Natural killer cell (primary cell): ENCODE data around the gene LILRA2. TPM values are rescaled to one million over a fixed set of nuclear protein-coding genes. Genes with fewer than 3 reads are reported as not detected.
A peak's percentile ranks its signal among the peaks of the same experiment; 100 is the strongest.

Experiments
- ATAC-seq, 3 donors: fragments of 150-1000 bp in 2 of 3; fragments of 200-7000 bp in 1 of 3; cut with Tn5 transposase; 1 replicate in 1 of 3; 2 replicates in 2 of 3; pipeline ENCODE4 v1.10.0; 2021; ENCODE audit warnings: mild to moderate bottlenecking in 2 of 3, moderate library complexity in 2 of 3
- DNase-seq, 2 donors: peaks; one replicate each; pipeline versions ENCODE4 v3.0.0 to v3.0.0-alpha.2; 2013 to 2021; ENCODE audit warnings: mixed read lengths in 1 of 2
- H3K27ac ChIP-seq: one replicate; pipeline ENCODE4 v1.5.1; 2013; ENCODE audit warnings: mild to moderate bottlenecking, low read length
- H3K27me3 ChIP-seq: one replicate; pipeline ENCODE4 v1.6.1; 2013; ENCODE audit warnings: low read length; ENCODE audit not compliant: control insufficient read depth, insufficient read depth
- H3K36me3 ChIP-seq: one replicate; pipeline ENCODE4 v1.6.1; 2013; ENCODE audit warnings: low read length; ENCODE audit not compliant: control insufficient read depth, insufficient read depth
- H3K4me1 ChIP-seq: one replicate; pipeline ENCODE4 v1.6.1; 2013; ENCODE audit warnings: low read length; ENCODE audit not compliant: control insufficient read depth, insufficient read depth
- H3K4me3 ChIP-seq: one replicate; pipeline ENCODE4 v1.5.1; 2013; ENCODE audit warnings: low read length
- H3K9me3 ChIP-seq: one replicate; pipeline ENCODE4 v1.6.1; 2013; ENCODE audit warnings: low read length; ENCODE audit not compliant: control insufficient read depth, insufficient read depth
- H3K27ac Mint-ChIP-seq, 2 donors: one replicate each; pipeline ENCODE4 v1.8.0; 2022; ENCODE audit warnings: mild to moderate bottlenecking in 2 of 2, mixed read lengths in 2 of 2, moderate library complexity in 1 of 2
- H3K27me3 Mint-ChIP-seq, 2 donors: one replicate each; pipeline ENCODE4 v1.8.0; 2022; ENCODE audit warnings: low read depth in 2 of 2, mixed read lengths in 2 of 2
- H3K36me3 Mint-ChIP-seq: one replicate; pipeline ENCODE4 v1.8.0; 2022; ENCODE audit warnings: mixed read lengths
- H3K4me1 Mint-ChIP-seq, 2 donors: one replicate each; pipeline ENCODE4 v1.8.0; 2022; ENCODE audit warnings: mixed read lengths in 2 of 2
- H3K4me3 Mint-ChIP-seq: one replicate; pipeline ENCODE4 v1.8.0; 2022; ENCODE audit warnings: mild to moderate bottlenecking, moderate library complexity, mixed read lengths
- H3K9me3 Mint-ChIP-seq, 2 donors: one replicate each; pipeline ENCODE4 v1.8.0; 2022; ENCODE audit warnings: mixed read lengths in 2 of 2
- WGBS: methylation state at CpG from one replicate; pipeline ENCODE4 v1.1.7; 2013; ENCODE audit warnings: missing lambda C conversion rate; ENCODE audit not compliant: insufficient coverage; 5-methylcytosine and 5-hydroxymethylcytosine counted together
- intact Hi-C: fragments of 100-400 bp; cut with micrococcal nuclease; formaldehyde crosslinking; loops from one replicate; pipeline ENCODE4 v1.14.2; 2022
- total RNA-seq, 4 donors: library from RNA; stranded (reverse); fragments of 120-200 nt in 1 of 4; gene quantifications; one replicate each; pipeline versions ENCODE4 v1.2.3 to v1.2.4, GENCODE V29; 2013 to 2022
- TF ChIP-seq, protein P1 (sequence below): fragments of 200-600 bp; IDR thresholded peaks from one replicate; pipeline ENCODE4 v1.8.0; 2022; ENCODE audit warnings: antibody characterized with exemption

LILRA2 gene
- total RNA-seq, 3 donors from 2014 or later (not counting 1 experiment from before 2014, with no cell fraction given), result 1.4 to 8.4 (median 5.6) TPM

- Mint-ChIP-seq H3K4me1 (peaks cover 0 to 16% of the 10 kb centered on the region in 2 donors), H3K27me3 (peaks cover 41 to 42% of the 10 kb centered on the region in 2 donors), H3K27ac (no peak overlapping the region), H3K36me3 (no peaks in the 10 kb centered on the region), H3K4me3 (no peak overlapping the region), H3K9me3 (no peaks in the 10 kb centered on the region)
- H3K27ac ChIP-seq, result no peak overlapping the region
- WGBS, result 75% methylated on average over 3 of the region's 5 CpGs
- peaks cover 10% of the 10 kb centered on the region for H3K27me3 ChIP-seq
- no peaks in the 10 kb centered on the region for H3K9me3 ChIP-seq
- H3K4me1 ChIP-seq, result no peaks in the 10 kb centered on the region
- intact Hi-C loops, result no loop called here
- no peak for ATAC-seq
- H3K4me3 ChIP-seq, result no peak overlapping the region
- TF ChIP-seq, protein P1, sequence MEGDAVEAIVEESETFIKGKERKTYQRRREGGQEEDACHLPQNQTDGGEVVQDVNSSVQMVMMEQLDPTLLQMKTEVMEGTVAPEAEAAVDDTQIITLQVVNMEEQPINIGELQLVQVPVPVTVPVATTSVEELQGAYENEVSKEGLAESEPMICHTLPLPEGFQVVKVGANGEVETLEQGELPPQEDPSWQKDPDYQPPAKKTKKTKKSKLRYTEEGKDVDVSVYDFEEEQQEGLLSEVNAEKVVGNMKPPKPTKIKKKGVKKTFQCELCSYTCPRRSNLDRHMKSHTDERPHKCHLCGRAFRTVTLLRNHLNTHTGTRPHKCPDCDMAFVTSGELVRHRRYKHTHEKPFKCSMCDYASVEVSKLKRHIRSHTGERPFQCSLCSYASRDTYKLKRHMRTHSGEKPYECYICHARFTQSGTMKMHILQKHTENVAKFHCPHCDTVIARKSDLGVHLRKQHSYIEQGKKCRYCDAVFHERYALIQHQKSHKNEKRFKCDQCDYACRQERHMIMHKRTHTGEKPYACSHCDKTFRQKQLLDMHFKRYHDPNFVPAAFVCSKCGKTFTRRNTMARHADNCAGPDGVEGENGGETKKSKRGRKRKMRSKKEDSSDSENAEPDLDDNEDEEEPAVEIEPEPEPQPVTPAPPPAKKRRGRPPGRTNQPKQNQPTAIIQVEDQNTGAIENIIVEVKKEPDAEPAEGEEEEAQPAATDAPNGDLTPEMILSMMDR, result no peak
- no peak for DNase-seq
- H3K36me3 ChIP-seq, result no peaks in the 10 kb centered on the region
Measured at GRCh38 chr19:54600212-54600611, 26.6 kb downstream of the LILRA2 start.

DNA sequence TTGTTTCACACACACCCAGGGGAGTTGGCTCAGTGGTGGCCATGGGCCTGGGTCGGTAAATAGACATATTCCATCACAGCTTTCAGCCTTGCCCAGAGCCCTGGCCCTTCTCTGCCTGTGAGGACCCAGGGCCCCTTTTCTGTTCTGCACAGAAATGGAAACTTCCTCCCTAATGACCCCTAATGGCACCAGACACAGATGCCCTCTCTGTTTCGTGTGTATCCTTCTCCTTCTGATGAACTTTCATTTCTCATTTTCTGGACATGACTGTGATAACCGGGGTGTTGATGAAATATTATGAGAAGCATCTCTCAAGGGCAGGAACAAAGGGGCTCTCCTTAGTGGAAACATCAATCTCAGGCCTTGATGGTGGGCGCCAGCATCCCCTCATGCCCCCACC is 32.6 kb downstream of the LILRA2 start:
- no peak for DNase-seq

GRCh38 chr19:54606891-54607784 is 33.5 kb downstream of the LILRA2 start:
- H3K9me3 Mint-ChIP-seq, result no peaks in the 10 kb centered on the region
- Histone ChIP-seq H3K4me3 (no peak overlapping the region), H3K27me3 (peaks cover 5% of the 10 kb centered on the region), H3K9me3 (no peaks in the 10 kb centered on the region), H3K27ac (no peak overlapping the region), H3K4me1 (peaks cover 24% of the 10 kb centered on the region), H3K36me3 (no peaks in the 10 kb centered on the region)
- DNase-seq (no peak), ATAC-seq (peak in 1 of 3 donors; percentile 53)
- intact Hi-C loops, result no loop called here
- no peaks in the 10 kb centered on the region for H3K36me3 Mint-ChIP-seq
- peaks cover 31 to 34% of the 10 kb centered on the region in 2 donors for H3K27me3 Mint-ChIP-seq
- peaks cover 0 to 7% of the 10 kb centered on the region in 2 donors for H3K4me1 Mint-ChIP-seq
- TF ChIP-seq, protein P1, result no peak
- peak overlapping the region in 1 of 2 donors; percentile 25 for H3K27ac Mint-ChIP-seq
- WGBS, result 79% methylated on average over 15 of the region's 16 CpGs
- H3K4me3 Mint-ChIP-seq, result no peak overlapping the region

More for the DNA sequence above, 32.6 kb downstream of the LILRA2 start:
- TF ChIP-seq, protein P1, result no peak
- no peak overlapping the region for H3K4me3 ChIP-seq
- H3K36me3 Mint-ChIP-seq, result no peaks in the 10 kb centered on the region
- no peaks in the 10 kb centered on the region for H3K9me3 Mint-ChIP-seq
- peaks cover 34 to 37% of the 10 kb centered on the region in 2 donors for H3K27me3 Mint-ChIP-seq
- no peak overlapping the region for H3K4me3 Mint-ChIP-seq
- peaks cover 24% of the 10 kb centered on the region for H3K4me1 ChIP-seq
- peaks cover 5% of the 10 kb centered on the region for H3K27me3 ChIP-seq
- H3K36me3 ChIP-seq, result no peaks in the 10 kb centered on the region
- H3K27ac Mint-ChIP-seq, result no peak overlapping the region
- WGBS, result 62% methylated on average over 2 of the region's 4 CpGs
- ATAC-seq, result no peak
- peaks cover 0 to 13% of the 10 kb centered on the region in 2 donors for H3K4me1 Mint-ChIP-seq
- H3K27ac ChIP-seq, result no peak overlapping the region
- H3K9me3 ChIP-seq, result no peaks in the 10 kb centered on the region
- intact Hi-C loops, result no loop called here
